IPS-NIHi11 (cell line): ENCODE results near the gene AQP2.

Experiments
- DNase-seq: peaks from one replicate; pipeline ENCODE4 v3.0.0; 2012; ENCODE audit warnings: mixed read lengths, low spot score

AQP2 gene

GRCh38 chr12:49955899-49956662 lies 5.5 kb downstream of the AQP2 start:
- DNase-seq, result no peak

DNA sequence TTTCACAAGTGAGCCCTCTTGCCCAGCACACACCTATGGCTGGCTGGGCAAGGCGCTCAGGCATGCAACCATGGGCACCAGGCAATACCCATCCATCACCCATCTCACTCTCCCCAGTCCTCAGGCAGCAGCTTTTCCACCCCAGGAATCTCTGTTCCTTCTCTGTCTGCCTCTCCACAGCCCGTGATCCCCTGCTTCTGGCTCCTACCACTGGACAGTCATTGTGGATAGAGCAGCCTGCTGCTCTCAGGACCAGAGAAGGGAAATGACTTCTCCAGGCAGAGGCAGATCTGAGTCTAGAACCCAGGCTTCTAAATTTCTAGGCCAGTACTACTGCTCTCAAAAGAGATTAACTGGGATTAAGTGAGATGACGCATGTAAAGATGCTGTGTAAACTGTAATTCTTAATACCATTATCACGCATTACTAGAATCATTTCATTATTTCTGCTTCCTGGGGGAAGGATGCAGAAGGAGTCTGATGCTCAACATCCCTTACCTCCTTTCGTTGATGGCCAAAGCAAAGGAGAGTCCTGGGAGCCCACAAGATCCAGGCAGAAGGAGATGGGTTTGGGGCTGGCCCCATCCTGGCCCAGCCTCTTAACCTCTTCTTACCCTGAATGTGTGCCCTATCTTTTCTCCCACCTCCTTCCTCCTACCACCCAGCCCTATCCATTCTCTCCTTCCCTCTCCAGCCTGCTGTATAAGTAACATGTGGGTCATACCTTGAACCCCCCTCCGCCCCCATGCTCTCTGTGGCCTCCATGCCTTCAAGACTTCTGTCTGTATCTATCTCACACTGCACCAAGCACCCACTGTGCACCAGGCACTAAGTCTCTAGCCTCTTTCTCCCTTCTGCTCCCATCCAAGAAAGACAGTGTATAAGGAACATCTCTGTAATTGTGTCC lies 6.4 kb downstream of the AQP2 start:
- DNase-seq, result no peak

GRCh38 chr12:49957570-49957967 lies 7.0 kb downstream of the AQP2 start:
- DNase-seq, result no peak

GRCh38 chr12:49959685-49960473 lies 9.3 kb downstream of the AQP2 start:
- peak; percentile 88 for DNase-seq

DNA sequence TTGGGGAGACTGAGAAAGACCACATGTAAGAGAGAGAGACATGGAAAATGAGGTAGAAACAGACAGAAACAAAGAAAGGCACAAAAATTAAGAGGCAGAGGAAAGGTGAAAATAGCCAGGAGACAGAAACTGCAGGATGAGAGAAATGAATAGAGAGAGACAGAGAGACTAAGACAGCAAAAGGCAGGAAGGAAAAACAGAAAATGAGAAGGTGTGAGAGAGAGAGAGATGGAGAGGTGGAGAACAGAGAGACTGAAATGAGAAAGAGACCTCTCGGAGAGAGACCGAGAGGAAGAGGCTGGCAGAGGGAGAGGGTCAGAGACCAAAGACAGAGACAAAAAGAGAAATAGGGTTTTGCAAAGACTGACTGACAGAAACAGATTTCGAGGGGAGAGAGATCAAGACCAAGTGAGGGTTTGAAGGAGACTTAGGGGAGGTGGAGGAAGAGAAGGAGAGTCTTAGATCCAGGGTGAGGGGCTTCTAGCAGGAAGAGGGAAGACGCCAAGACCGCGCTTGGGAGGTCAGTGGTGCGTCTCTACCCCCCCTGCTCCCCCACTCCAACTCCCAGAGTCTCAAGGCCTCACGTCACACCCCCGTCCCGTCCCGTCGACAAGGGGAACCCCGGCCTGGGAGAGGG lies 10.1 kb downstream of the AQP2 start:
- no peak for DNase-seq

DNA sequence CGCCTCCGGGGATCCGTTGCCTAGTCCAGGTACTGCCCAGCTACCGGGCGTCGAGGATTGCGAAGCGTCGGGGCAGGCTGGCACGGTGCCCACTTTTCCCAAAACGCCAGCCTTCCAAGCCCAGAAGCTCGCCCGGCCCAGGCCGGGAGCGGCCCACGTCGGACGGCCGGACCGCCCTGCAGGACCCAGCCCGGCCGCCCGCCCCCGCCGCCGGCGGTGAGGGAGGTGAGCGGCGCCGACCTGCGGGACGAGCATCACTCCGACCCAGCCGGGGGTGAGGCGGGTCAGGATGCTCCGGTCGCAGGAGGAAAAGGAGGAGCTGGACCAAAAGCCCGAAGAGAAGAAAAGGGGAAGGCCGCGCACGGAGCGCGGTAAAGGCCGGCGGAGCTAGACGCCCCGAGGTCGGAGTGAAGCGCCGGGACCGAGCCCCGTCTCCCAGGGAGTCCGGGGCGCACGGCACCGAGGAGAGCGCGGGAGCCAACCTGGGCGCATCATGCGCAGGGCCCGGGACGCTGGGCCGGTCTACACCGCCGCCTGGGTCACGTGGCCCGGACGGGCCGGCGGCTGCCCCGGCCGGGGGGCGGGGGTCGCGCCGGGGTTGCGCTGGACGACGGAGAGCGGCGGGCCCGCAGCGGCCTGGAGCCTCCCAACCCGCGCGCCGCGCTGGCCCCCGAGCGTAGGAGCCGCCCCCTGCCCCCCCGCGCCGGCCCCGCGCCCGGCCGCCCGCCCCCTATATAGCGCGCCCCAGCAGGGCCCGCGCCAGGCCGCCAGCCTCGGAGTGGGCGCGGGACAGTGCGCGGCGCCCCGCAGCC lies 10.8 kb downstream of the AQP2 start, which contains the start of gene AQP5:
TSS of gene AQP5 (plus strand) at position 762 of the 812 bp plus-strand sequence. CDS start 146 bp downstream, outside the sequence.
- DNase-seq, result peak; percentile 77

GRCh38 chr12:49961993-49962764 lies 11.6 kb downstream of the AQP2 start:
- DNase-seq, result peak; percentile 50

DNA sequence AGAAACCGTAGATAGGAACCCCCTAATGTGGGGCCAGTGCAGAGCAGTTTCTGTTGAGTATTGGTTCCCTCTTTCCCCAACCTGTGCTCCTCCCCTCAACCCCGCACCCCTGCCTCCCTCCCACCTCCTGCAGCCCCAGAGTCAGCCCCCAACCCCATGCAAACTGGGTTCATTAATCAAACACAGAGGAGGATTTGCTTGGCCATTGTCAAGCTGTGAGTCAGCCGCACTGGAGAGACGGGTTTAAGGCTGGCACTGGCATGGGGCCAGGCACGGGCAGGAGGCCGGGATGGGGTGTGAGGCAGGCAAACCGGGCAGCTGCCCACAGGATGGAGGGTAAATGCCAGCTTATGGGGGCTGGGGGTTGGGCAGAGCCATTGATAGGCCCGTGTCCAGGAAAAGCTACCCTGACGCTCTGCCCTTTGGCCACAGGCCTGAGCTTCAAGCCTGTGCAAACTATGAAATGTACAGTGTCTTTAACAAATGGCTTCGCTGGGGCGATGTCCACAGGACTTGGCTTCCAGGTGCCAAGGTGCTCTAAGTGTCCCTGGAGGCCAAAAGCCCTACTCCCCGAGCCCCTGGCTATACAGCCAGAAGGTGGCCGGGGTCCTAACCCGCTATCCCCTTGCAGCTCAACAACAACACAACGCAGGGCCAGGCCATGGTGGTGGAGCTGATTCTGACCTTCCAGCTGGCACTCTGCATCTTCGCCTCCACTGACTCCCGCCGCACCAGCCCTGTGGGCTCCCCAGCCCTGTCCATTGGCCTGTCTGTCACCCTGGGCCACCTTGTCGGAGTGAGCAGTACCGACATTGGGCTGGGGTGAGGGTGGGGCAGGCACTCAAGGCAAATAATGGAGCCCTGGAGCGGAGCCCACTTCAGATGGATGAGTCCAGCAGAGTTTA lies 12.6 kb downstream of the AQP2 start:
- DNase-seq, result peak; percentile 66

- DNase-seq, result no peak
Observed at GRCh38 chr12:49963976-49964815, 13.7 kb downstream of the AQP2 start.

GRCh38 chr12:49964849-49965624 lies 14.5 kb downstream of the AQP2 start:
- DNase-seq, result no peak

DNA sequence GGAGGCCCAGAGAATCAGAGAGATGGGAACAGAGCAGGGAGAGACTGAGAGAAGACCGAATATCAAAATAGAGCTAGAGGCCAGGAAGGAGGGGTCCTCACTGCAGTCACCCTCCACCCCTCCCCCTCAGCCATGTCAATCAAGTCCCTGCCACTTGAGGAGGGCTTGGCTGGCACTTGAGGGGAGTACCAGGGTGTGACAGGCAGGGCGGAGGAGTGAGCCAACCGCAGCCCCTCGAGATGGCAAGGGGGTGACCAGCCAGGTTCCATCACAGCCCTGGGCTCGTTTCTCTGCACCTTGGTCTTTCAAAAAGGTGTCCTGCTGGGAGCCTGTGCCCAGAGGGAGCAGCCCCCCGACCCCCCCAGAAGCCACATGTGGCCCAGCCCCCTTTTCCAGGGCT lies 15.3 kb downstream of the AQP2 start:
- no peak for DNase-seq

DNA sequence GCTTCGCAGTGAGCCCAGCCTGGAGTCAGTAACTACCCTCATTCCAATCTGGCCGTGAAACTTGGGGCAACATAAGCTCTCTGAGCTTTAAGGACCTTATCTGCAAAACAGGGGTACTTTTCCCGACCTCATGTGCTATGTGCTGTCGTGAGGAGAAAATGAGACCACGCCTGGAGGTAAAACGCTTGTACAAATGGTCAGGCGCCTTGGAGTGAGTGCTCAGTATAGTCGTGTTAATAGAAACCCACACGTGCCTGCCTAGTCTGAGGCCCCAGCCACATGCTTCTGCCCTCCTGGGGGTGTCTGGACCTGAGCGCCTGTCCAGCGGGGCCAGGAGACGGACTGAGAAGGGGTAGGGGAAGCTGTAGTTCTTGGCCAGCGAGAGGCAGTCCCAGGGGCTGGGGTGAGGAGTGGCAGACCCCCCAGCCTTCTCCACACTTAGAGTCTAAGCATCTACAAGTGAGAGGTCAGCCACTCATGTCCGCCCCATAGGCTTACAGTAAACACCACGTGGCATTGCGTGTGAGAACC lies 16.0 kb downstream of the AQP2 start:
- DNase-seq, result no peak

GRCh38 chr12:49967042-49967776 lies 16.7 kb downstream of the AQP2 start:
- peak; percentile 94 for DNase-seq

DNA sequence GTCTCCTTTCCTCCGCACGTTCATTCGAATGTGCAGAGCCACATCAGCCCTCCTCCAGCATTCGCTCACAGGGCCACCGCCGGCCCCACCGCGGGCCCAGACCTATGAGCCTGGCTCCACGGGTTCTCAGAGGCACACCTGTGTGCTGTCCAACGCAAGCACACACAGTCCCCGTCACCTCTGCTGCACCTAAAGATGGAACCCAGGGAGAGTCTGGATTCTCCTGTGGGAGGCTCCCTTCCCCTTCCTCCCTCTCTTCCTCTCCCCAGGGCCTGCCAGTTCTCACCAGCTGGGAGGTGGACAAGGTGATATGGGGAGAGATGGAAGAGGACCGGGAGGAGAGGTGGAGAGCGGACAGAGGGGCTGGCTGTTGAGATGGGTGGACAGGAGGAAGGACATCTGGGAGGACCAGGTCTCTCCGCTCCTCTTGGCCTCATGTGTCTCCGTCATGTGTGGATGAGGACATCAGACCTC lies 17.3 kb downstream of the AQP2 start:
- DNase-seq, result no peak

- DNase-seq, result no peak
Observed at GRCh38 chr12:49968471-49968870, 17.9 kb downstream of the AQP2 start.

DNA sequence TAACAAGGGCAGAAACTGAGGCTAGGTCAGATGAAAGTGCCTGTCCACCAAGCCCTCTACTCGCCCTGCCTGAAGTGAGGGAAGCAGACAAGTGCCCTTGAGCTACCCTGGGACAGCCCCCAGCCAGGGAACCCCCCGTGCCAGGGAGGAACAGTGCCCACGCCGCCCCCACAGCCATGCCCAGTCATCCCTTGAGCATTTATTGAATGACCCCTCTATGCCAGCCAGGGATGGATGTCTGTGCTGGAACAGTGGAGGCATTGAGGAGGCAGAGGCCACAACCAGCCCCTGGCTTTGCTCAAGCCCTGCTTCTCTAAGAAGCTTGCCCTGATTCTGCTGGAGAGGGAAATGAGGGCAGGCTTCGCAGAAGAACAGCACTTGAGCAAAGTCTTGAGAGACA lies 18.5 kb downstream of the AQP2 start:
- DNase-seq, result no peak
